A673 (cell line): ENCODE measurements around the gene PDAP1. TPM values are rescaled to one million over a fixed set of nuclear protein-coding genes. Genes with fewer than 3 reads are reported as not detected.
"Not testable (repeated sequence)": the region's sequence is repeated elsewhere in the genome, so short reads cannot be mapped to it uniquely, and the experiment has no call there.

Source experiments
- BruUV-seq: library from RNA; stranded (reverse); fragments of 400-500 nt; replicated peaks from 2 replicates; lab custom pipeline; 2021; lab: Mats Ljungman, UMichigan
- CTCF ChIA-PET: fragments of 300-600 bp; sonication (Branson Sonifier 250); formaldehyde crosslinking; loops from one replicate; lab custom pipeline; 2022; ENCODE audit warnings: antibody characterized with exemption; lab: Charles Lee
- POLR2A ChIA-PET: fragments of 300-600 bp; sonication (Branson Sonifier 250); formaldehyde crosslinking; loops from one replicate; lab custom pipeline; 2022; ENCODE audit warnings: antibody characterized with exemption; ENCODE audit not compliant: low non-redundant PET; lab: Charles Lee
- DNase-seq: peaks from one replicate; pipeline ENCODE4 v3.0.0-alpha.2; 2015; ENCODE audit warnings: low spot score
- H3K27ac ChIP-seq: fragments of 200-600 bp; sonication (generic); 2 replicates; pipeline ENCODE4 v1.5.1; 2016; ENCODE audit warnings: mixed run types, low read depth, mild to moderate bottlenecking, mixed read lengths, antibody characterized with exemption, low read length; ENCODE audit not compliant: poor library complexity, severe bottlenecking
- H3K27me3 ChIP-seq: fragments of 200-600 bp; sonication (generic); replicated peaks from 2 replicates; pipeline ENCODE4 v1.6.1; 2017; ENCODE audit warnings: mixed run types, low read depth, mild to moderate bottlenecking, mixed read lengths, antibody characterized with exemption, low read length; ENCODE audit not compliant: insufficient read depth, poor library complexity
- H3K36me3 ChIP-seq: fragments of 200-600 bp; sonication (generic); 2 replicates; pipeline ENCODE4 v1.6.1; 2016; ENCODE audit warnings: mixed run types, mild to moderate bottlenecking, mixed read lengths, antibody characterized with exemption, low read length; ENCODE audit not compliant: insufficient read depth, poor library complexity, severe bottlenecking
- H3K4me1 ChIP-seq: fragments of 200-600 bp; sonication (generic); 2 replicates; pipeline ENCODE4 v1.6.1; 2017; ENCODE audit warnings: mixed run types, mild to moderate bottlenecking, mixed read lengths, antibody characterized with exemption, low read length; ENCODE audit not compliant: insufficient read depth, poor library complexity, severe bottlenecking
- H3K4me3 ChIP-seq: fragments of 200-600 bp; sonication (generic); 2 replicates; pipeline ENCODE4 v1.5.1; 2016; ENCODE audit warnings: low read depth, mixed run types, mild to moderate bottlenecking, mixed read lengths, low read length; ENCODE audit not compliant: poor library complexity, severe bottlenecking
- H3K9me3 ChIP-seq: fragments of 200-600 bp; sonication (generic); 2 replicates; pipeline ENCODE4 v1.6.1; 2016; ENCODE audit warnings: mixed run types, low read depth, mild to moderate bottlenecking, mixed read lengths, antibody characterized with exemption, low read length; ENCODE audit not compliant: poor library complexity, severe bottlenecking
- EZH2 ChIP-seq: fragments of 200-600 bp; sonication (generic); IDR thresholded peaks from 2 replicates; pipeline ENCODE4 v1.6.1; 2017; ENCODE audit warnings: borderline replicate concordance, low read depth, mild to moderate bottlenecking, mixed read lengths, antibody characterized with exemption, low read length; ENCODE audit not compliant: poor library complexity, severe bottlenecking
- intact Hi-C: fragments of 100-400 bp; cut with micrococcal nuclease; formaldehyde crosslinking; loops from one replicate; pipeline ENCODE4 v1.10.0; 2022; ENCODE audit not compliant: unreplicated experiment
- total RNA-seq: library from RNA; stranded (reverse); gene quantifications from 2 replicates; pipeline ENCODE4 v1.2.3, GENCODE V29; 2021
- TF ChIP-seq, protein P1 (sequence below): fragments of 300-800, 200-600 bp; sonication (generic); conservative IDR thresholded peaks from 2 replicates; pipeline ENCODE4 v1.5.1; 2017; ENCODE audit warnings: low read depth, mild to moderate bottlenecking, antibody characterized with exemption, low read length, moderate library complexity, mixed read lengths

PDAP1 gene
- total RNA-seq, 1 experiment from 2014 or later, result 164 TPM

GRCh38 chr7:99355098-99355497 is 53.3 kb downstream of the PDAP1 start:
- ChIA-PET CTCF (no interaction called here), POLR2A (no interaction called here)
- H3K4me1 ChIP-seq, result no peaks in the 10 kb centered on the region
- H3K27me3 ChIP-seq, result no peaks in the 10 kb centered on the region
- no peak for DNase-seq
- intact Hi-C loops, result no loop called here
- no TSS peak for BruUV-seq
- no peak overlapping the region for H3K27ac ChIP-seq
- TF ChIP-seq, protein P1, sequence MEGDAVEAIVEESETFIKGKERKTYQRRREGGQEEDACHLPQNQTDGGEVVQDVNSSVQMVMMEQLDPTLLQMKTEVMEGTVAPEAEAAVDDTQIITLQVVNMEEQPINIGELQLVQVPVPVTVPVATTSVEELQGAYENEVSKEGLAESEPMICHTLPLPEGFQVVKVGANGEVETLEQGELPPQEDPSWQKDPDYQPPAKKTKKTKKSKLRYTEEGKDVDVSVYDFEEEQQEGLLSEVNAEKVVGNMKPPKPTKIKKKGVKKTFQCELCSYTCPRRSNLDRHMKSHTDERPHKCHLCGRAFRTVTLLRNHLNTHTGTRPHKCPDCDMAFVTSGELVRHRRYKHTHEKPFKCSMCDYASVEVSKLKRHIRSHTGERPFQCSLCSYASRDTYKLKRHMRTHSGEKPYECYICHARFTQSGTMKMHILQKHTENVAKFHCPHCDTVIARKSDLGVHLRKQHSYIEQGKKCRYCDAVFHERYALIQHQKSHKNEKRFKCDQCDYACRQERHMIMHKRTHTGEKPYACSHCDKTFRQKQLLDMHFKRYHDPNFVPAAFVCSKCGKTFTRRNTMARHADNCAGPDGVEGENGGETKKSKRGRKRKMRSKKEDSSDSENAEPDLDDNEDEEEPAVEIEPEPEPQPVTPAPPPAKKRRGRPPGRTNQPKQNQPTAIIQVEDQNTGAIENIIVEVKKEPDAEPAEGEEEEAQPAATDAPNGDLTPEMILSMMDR, result no peak
- TF ChIP-seq EZH2, result no peak
- H3K36me3 ChIP-seq, result peaks cover 40% of the 10 kb centered on the region
- H3K4me3 ChIP-seq, result no peak overlapping the region
- H3K9me3 ChIP-seq, result no peaks in the 10 kb centered on the region

- H3K27me3 ChIP-seq, result no peaks in the 10 kb centered on the region
- peaks cover 40% of the 10 kb centered on the region for H3K36me3 ChIP-seq
- TF ChIP-seq, protein P1, result no peak
- no peak for TF ChIP-seq EZH2
- ChIA-PET POLR2A (interaction anchor here (0.6 kb wide), 1 partner anchor 26 kb away, joined by 9 read pairs; no protein-coding TSS in a partner anchor), CTCF (no interaction called here)
- H3K27ac ChIP-seq, result no peak overlapping the region
- intact Hi-C loops, result no loop called here
- H3K4me3 ChIP-seq, result no peak overlapping the region
- H3K4me1 ChIP-seq, result no peaks in the 10 kb centered on the region
- H3K9me3 ChIP-seq, result no peaks in the 10 kb centered on the region
- DNase-seq, result no peak
- BruUV-seq, result no TSS peak
Measured at GRCh38 chr7:99352247-99352646, 56.1 kb downstream of the PDAP1 start.

- H3K27ac ChIP-seq, H3K4me1 ChIP-seq, H3K4me3 ChIP-seq, DNase-seq, H3K9me3 ChIP-seq, CTCF ChIA-PET, BruUV-seq, POLR2A ChIA-PET, H3K27me3 ChIP-seq, intact Hi-C loops: not testable (repeated sequence)
- H3K36me3 ChIP-seq, result peaks cover 43% of the 10 kb centered on the region
Measured at GRCh38 chr7:99350641-99351040, 57.8 kb downstream of the PDAP1 start.

Other genes starting within 250 kb of the PDAP1 start
- gene KPNA7, start 200.5 kb downstream of the PDAP1 start, total RNA-seq, result not detected in 2 replicates
- gene MYH16, start 135.8 kb downstream of the PDAP1 start, total RNA-seq, result not detected in 2 replicates
- 155 and 167 TPM in 2 replicates for gene ARPC1A, start 82.7 kb downstream of the PDAP1 start, total RNA-seq
- 29.9 and 39.8 TPM in 2 replicates for gene ARPC1B, start 33.9 kb downstream of the PDAP1 start, total RNA-seq
- 180 and 194 TPM in 2 replicates for gene BUD31, start 372 bp upstream of the PDAP1 start, total RNA-seq
- 8.4 and 11.8 TPM in 2 replicates for gene PTCD1, start 30.2 kb upstream of the PDAP1 start, total RNA-seq
- gene CPSF4, start 30.3 kb upstream of the PDAP1 start, total RNA-seq, result 75.3 and 87.5 TPM in 2 replicates
- gene ATP5MF, start 57.6 kb upstream of the PDAP1 start, total RNA-seq, result 411 and 461 TPM in 2 replicates
- 17.0 and 18.2 TPM in 2 replicates for gene ZNF789, start 64.3 kb upstream of the PDAP1 start, total RNA-seq
- gene ZNF394, start 91.7 kb upstream of the PDAP1 start, total RNA-seq, result 19.3 and 20.2 TPM in 2 replicates
- 13.3 and 13.4 TPM in 2 replicates for gene ZKSCAN5, start 96.1 kb upstream of the PDAP1 start, total RNA-seq
- 6.1 and 8.4 TPM in 2 replicates for gene FAM200A, start 143.5 kb upstream of the PDAP1 start, total RNA-seq
- 59.3 and 60.6 TPM in 2 replicates for gene ZNF655, start 150.0 kb upstream of the PDAP1 start, total RNA-seq
- 0.81 and 1.3 TPM in 2 replicates for gene TMEM225B, start 189.7 kb upstream of the PDAP1 start, total RNA-seq
- gene ZSCAN25, start 208.3 kb upstream of the PDAP1 start, total RNA-seq, result 19.8 and 20.6 TPM in 2 replicates